CD8-positive, alpha-beta memory T cell (primary cell): Measurements from ENCODE around the gene OR2AJ1. TPM values are rescaled to one million over a fixed set of nuclear protein-coding genes. Genes with fewer than 3 reads are reported as not detected.
"Not testable (repeated sequence)": the region's sequence is repeated elsewhere in the genome, so short reads cannot be mapped to it uniquely, and the experiment has no call there.

Source experiments
- CTCF ChIA-PET: fragments of 350-600 bp; sonication (Branson Sonifier 250); formaldehyde crosslinking; loops from one replicate; lab custom pipeline; 2021; ENCODE audit warnings: antibody characterized with exemption; lab: Charles Lee
- POLR2A ChIA-PET: fragments of 350-600 bp; sonication (Branson Sonifier 250); formaldehyde crosslinking; loops from one replicate; lab custom pipeline; 2021; ENCODE audit warnings: antibody characterized with exemption; lab: Charles Lee
- DNase-seq, 5 donors: peaks; one replicate each; pipeline versions ENCODE4 v3.0.0 to v3.0.0-alpha.2; 2020 to 2022; ENCODE audit warnings: mixed read lengths in 1 of 5
- H3K27ac ChIP-seq: one replicate; pipeline ENCODE4 v1.7.0; 2013; ENCODE audit warnings: low read depth, mild to moderate bottlenecking, low read length, moderate library complexity
- H3K27me3 ChIP-seq: 2 replicates; pipeline ENCODE4 v1.7.0; 2013; ENCODE audit warnings: low read length, mild to moderate bottlenecking; ENCODE audit not compliant: insufficient read depth, poor library complexity, severe bottlenecking
- H3K36me3 ChIP-seq: 2 replicates; pipeline ENCODE4 v1.7.0; 2013; ENCODE audit warnings: mild to moderate bottlenecking, low read length, moderate library complexity; ENCODE audit not compliant: insufficient read depth
- H3K4me1 ChIP-seq: 2 replicates; pipeline ENCODE4 v1.7.0; 2013; ENCODE audit warnings: mild to moderate bottlenecking, low read length, moderate library complexity; ENCODE audit not compliant: insufficient read depth
- H3K4me3 ChIP-seq: 2 replicates; pipeline ENCODE4 v1.7.0; 2013; ENCODE audit warnings: mild to moderate bottlenecking, low read length
- H3K9me3 ChIP-seq: 2 replicates; pipeline ENCODE4 v1.7.0; 2013; ENCODE audit warnings: mild to moderate bottlenecking, low read length
- H3K27ac Mint-ChIP-seq, 8 donors: one replicate each; pipeline ENCODE4 v1.8.0; 2020 to 2021; ENCODE audit warnings: mixed read lengths in 8 of 8, mild to moderate bottlenecking in 6 of 8, inconsistent platforms in 3 of 8, moderate library complexity in 3 of 8
- H3K27me3 Mint-ChIP-seq, 2 donors: one replicate each; pipeline ENCODE4 v1.8.0; 2020 to 2021; ENCODE audit warnings: mixed read lengths in 2 of 2, mild to moderate bottlenecking in 1 of 2, moderate library complexity in 1 of 2
- H3K36me3 Mint-ChIP-seq, 3 donors: one replicate each; pipeline ENCODE4 v1.8.0; 2020 to 2021; ENCODE audit warnings: mixed read lengths in 3 of 3, inconsistent platforms in 1 of 3, mild to moderate bottlenecking in 1 of 3
- H3K4me1 Mint-ChIP-seq, 3 donors: one replicate each; pipeline ENCODE4 v1.8.0; 2020 to 2021; ENCODE audit warnings: mixed read lengths in 3 of 3, inconsistent platforms in 1 of 3, mild to moderate bottlenecking in 1 of 3
- H3K4me3 Mint-ChIP-seq, 7 donors: one replicate each; pipeline ENCODE4 v1.8.0; 2020 to 2021; ENCODE audit warnings: mixed read lengths in 7 of 7, mild to moderate bottlenecking in 6 of 7, moderate library complexity in 4 of 7, inconsistent platforms in 2 of 7
- H3K9me3 Mint-ChIP-seq, 5 donors: one replicate each; pipeline ENCODE4 v1.8.0; 2020 to 2022; ENCODE audit warnings: mixed read lengths in 5 of 5, mild to moderate bottlenecking in 3 of 5, moderate library complexity in 2 of 5, inconsistent platforms in 1 of 5
- polyA plus RNA-seq: library from polyadenylated mRNA; unstranded; fragments of 300-500 nt; fragmentation: Illumina TruSeq; gene quantifications from one replicate; pipeline ENCODE4 v1.2.3, GENCODE V29; 2021
- total RNA-seq, 2 experiments: library from RNA; stranded (reverse); gene quantifications; one replicate each; pipeline ENCODE4 v1.2.3, GENCODE V29; 2021

Gene OR2AJ1
- total and polyA plus RNA-seq, 3 experiments from 2014 or later = not detected

GRCh38 chr1:247936415-247936814 lies 11.7 kb downstream of the OR2AJ1 start:
- ChIA-PET POLR2A (no interaction called here), CTCF (interaction anchor here (1.2 kb wide), 1 partner anchor 870 kb away, joined by 3 read pairs; no protein-coding TSS in a partner anchor)
- H3K27ac ChIP-seq = no peak overlapping the region
- peaks cover 0 to 3% of the 10 kb centered on the region in 2 donors for H3K27me3 Mint-ChIP-seq
- peak overlapping the region in 2 of 7 donors; percentile 40 to 43 for H3K4me3 Mint-ChIP-seq
- no peaks in the 10 kb centered on the region for H3K36me3 Mint-ChIP-seq
- H3K9me3 Mint-ChIP-seq = peaks cover 0 to 4% (median 0%) of the 10 kb centered on the region in 5 donors
- no peak overlapping the region for H3K4me3 ChIP-seq
- H3K9me3 ChIP-seq = no peaks in the 10 kb centered on the region
- no peak for DNase-seq
- H3K4me1 Mint-ChIP-seq = peaks cover 0 to 3% (median 0%) of the 10 kb centered on the region in 3 donors
- no peaks in the 10 kb centered on the region for H3K27me3 ChIP-seq
- no peaks in the 10 kb centered on the region for H3K4me1 ChIP-seq
- H3K27ac Mint-ChIP-seq = peak overlapping the region in 2 of 8 donors; percentile 48 to 92
- no peaks in the 10 kb centered on the region for H3K36me3 ChIP-seq

GRCh38 chr1:247936965-247937734 lies 12.5 kb downstream of the OR2AJ1 start:
- POLR2A ChIA-PET, H3K4me1 Mint-ChIP-seq: not testable (repeated sequence)
- CTCF ChIA-PET = interaction anchor here (1.2 kb wide), 1 partner anchor 869 kb away, joined by 3 read pairs; no protein-coding TSS in a partner anchor

GRCh38 chr1:247942624-247943023 lies 17.9 kb downstream of the OR2AJ1 start:
- H3K9me3 ChIP-seq = no peaks in the 10 kb centered on the region
- Mint-ChIP-seq H3K27ac (no peak overlapping the region), H3K36me3 (no peaks in the 10 kb centered on the region), H3K9me3 (peaks cover 4 to 7% (median 6%) of the 10 kb centered on the region in 5 donors), H3K27me3 (peaks cover 0 to 2% of the 10 kb centered on the region in 2 donors), H3K4me3 (no peak overlapping the region), H3K4me1 (no peaks in the 10 kb centered on the region)
- no peak for DNase-seq
- CTCF ChIA-PET = no interaction called here
- H3K4me1 ChIP-seq = no peaks in the 10 kb centered on the region
- H3K27me3 ChIP-seq = no peaks in the 10 kb centered on the region
- no peaks in the 10 kb centered on the region for H3K36me3 ChIP-seq
- H3K27ac ChIP-seq = no peak overlapping the region
- POLR2A ChIA-PET = no interaction called here
- no peak overlapping the region for H3K4me3 ChIP-seq

More at GRCh38 chr1:247936965-247937734, 12.5 kb downstream of the OR2AJ1 start:
- peak overlapping the region; percentile 53 for H3K4me3 ChIP-seq
- not testable (repeated sequence) for H3K36me3 Mint-ChIP-seq, H3K4me1 ChIP-seq, H3K27ac ChIP-seq, H3K36me3 ChIP-seq, H3K27me3 Mint-ChIP-seq, H3K9me3 Mint-ChIP-seq, H3K9me3 ChIP-seq, H3K27me3 ChIP-seq
- DNase-seq = peak; percentile 27 to 84 (median 58)
- Mint-ChIP-seq H3K27ac (peak overlapping the region in 2 of 8 donors; percentile 47 to 48), H3K4me3 (peak overlapping the region in 6 of 7 donors; percentile 35 to 77 (median 68))

- H3K27ac Mint-ChIP-seq = no peak within 1 kb of the TSS
- peak within 1 kb of the TSS in 1 of 7 donors; percentile 65 for H3K4me3 Mint-ChIP-seq
- H3K9me3 Mint-ChIP-seq = peaks cover 1 to 8% (median 6%) of the 10 kb centered on the region in 5 donors
- no peaks in the 10 kb centered on the region for H3K36me3 Mint-ChIP-seq
- POLR2A ChIA-PET = no interaction called here
- Histone ChIP-seq H3K4me3 (no peak within 1 kb of the TSS), H3K27me3 (no peaks in the 10 kb centered on the region), H3K36me3 (no peaks in the 10 kb centered on the region), H3K9me3 (no peaks in the 10 kb centered on the region), H3K4me1 (no peaks in the 10 kb centered on the region), H3K27ac (no peak within 1 kb of the TSS)
- no peak for DNase-seq
- peaks cover 0 to 2% of the 10 kb centered on the region in 2 donors for H3K27me3 Mint-ChIP-seq
- H3K4me1 Mint-ChIP-seq = no peaks in the 10 kb centered on the region
- CTCF ChIA-PET = no interaction called here
Measured at GRCh38 chr1:247948558-247948957, 23.9 kb downstream of the OR2AJ1 start, which contains the start of gene OR2L8. Gene OR2L8 (plus strand): TSS chr1:247948858. CDS start chr1:247948858, 0 bp downstream.

GRCh38 chr1:247953408-247953807 lies 28.7 kb downstream of the OR2AJ1 start:
- Mint-ChIP-seq H3K36me3 (no peaks in the 10 kb centered on the region), H3K9me3 (peaks cover 3 to 10% (median 6%) of the 10 kb centered on the region in 5 donors), H3K4me1 (no peaks in the 10 kb centered on the region), H3K27ac (no peak overlapping the region), H3K4me3 (no peak overlapping the region), H3K27me3 (no peaks in the 10 kb centered on the region)
- ChIA-PET CTCF (no interaction called here), POLR2A (no interaction called here)
- no peak for DNase-seq
- H3K9me3 ChIP-seq = no peaks in the 10 kb centered on the region
- H3K27ac ChIP-seq = no peak overlapping the region
- no peak overlapping the region for H3K4me3 ChIP-seq
- no peaks in the 10 kb centered on the region for H3K36me3 ChIP-seq
- H3K27me3 ChIP-seq = no peaks in the 10 kb centered on the region
- no peaks in the 10 kb centered on the region for H3K4me1 ChIP-seq

- CTCF ChIA-PET = no interaction called here
- no peak overlapping the region for H3K27ac ChIP-seq
Measured at GRCh38 chr1:247961791-247962190, 37.1 kb downstream of the OR2AJ1 start.

GRCh38 chr1:247962911-247963588 lies 38.4 kb downstream of the OR2AJ1 start:
- Histone ChIP-seq H3K27me3 (no peaks in the 10 kb centered on the region), H3K4me1 (no peaks in the 10 kb centered on the region), H3K9me3 (no peaks in the 10 kb centered on the region), H3K27ac (no peak overlapping the region), H3K36me3 (no peaks in the 10 kb centered on the region), H3K4me3 (no peak overlapping the region)
- peaks cover 0 to 1% (median 0%) of the 10 kb centered on the region in 3 donors for H3K36me3 Mint-ChIP-seq
- ChIA-PET CTCF (no interaction called here), POLR2A (no interaction called here)
- H3K4me3 Mint-ChIP-seq = no peak overlapping the region
- no peak for DNase-seq
- peaks cover under 1 to 8% (median 5%) of the 10 kb centered on the region in 5 donors for H3K9me3 Mint-ChIP-seq
- no peaks in the 10 kb centered on the region for H3K4me1 Mint-ChIP-seq
- H3K27me3 Mint-ChIP-seq = no peaks in the 10 kb centered on the region
- H3K27ac Mint-ChIP-seq = no peak overlapping the region

More at GRCh38 chr1:247961791-247962190, 37.1 kb downstream of the OR2AJ1 start:
- no peaks in the 10 kb centered on the region for H3K27me3 Mint-ChIP-seq
- H3K36me3 Mint-ChIP-seq = peaks cover 0 to 1% (median 0%) of the 10 kb centered on the region in 3 donors
- peaks cover 4 to 12% (median 8%) of the 10 kb centered on the region in 5 donors for H3K9me3 Mint-ChIP-seq
- no peaks in the 10 kb centered on the region for H3K4me1 Mint-ChIP-seq
- no peaks in the 10 kb centered on the region for H3K36me3 ChIP-seq
- POLR2A ChIA-PET = no interaction called here
- no peaks in the 10 kb centered on the region for H3K4me1 ChIP-seq
- no peaks in the 10 kb centered on the region for H3K27me3 ChIP-seq
- DNase-seq = no peak
- no peak overlapping the region for H3K27ac Mint-ChIP-seq
- H3K9me3 ChIP-seq = no peaks in the 10 kb centered on the region
- no peak overlapping the region for H3K4me3 Mint-ChIP-seq
- H3K4me3 ChIP-seq = no peak overlapping the region

- Mint-ChIP-seq H3K27ac (no peak within 1 kb of the TSS), H3K4me1 (no peaks in the 10 kb centered on the region), H3K4me3 (no peak within 1 kb of the TSS), H3K9me3 (peaks cover 0 to 8% (median 5%) of the 10 kb centered on the region in 5 donors), H3K27me3 (no peaks in the 10 kb centered on the region), H3K36me3 (peaks cover 0 to 1% (median 0%) of the 10 kb centered on the region in 3 donors)
- POLR2A ChIA-PET = no interaction called here
- Histone ChIP-seq H3K36me3 (no peaks in the 10 kb centered on the region), H3K4me3 (no peak within 1 kb of the TSS), H3K27ac (no peak within 1 kb of the TSS), H3K27me3 (no peaks in the 10 kb centered on the region), H3K4me1 (no peaks in the 10 kb centered on the region), H3K9me3 (no peaks in the 10 kb centered on the region)
- no peak for DNase-seq
- CTCF ChIA-PET = no interaction called here
Measured at GRCh38 chr1:247964933-247965332, 40.2 kb downstream of the OR2AJ1 start, which contains the start of gene OR2AK2. Gene OR2AK2 (plus strand): TSS chr1:247965233. CDS start chr1:247965377, 144 bp downstream.
